Measurements from ENCODE around the gene ATP8A1.

GRCh38 chr4:42560467-42560861 lies 96.4 kb downstream of the ATP8A1 start:
- TF ChIP-seq POLR2AphosphoS5 (IDR thresholded peaks at IDR 0.05) (no peak), CTCF (IDR thresholded peaks at IDR 0.05; ENCODE audit: poor library complexity, severe bottlenecking) (no peak), RAD21 (conservative IDR thresholded peaks at IDR 0.05) (no peak), EZH2 (IDR thresholded peaks at IDR 0.05; ENCODE audit: borderline replicate concordance, insufficient read depth, low read length, poor library complexity, severe bottlenecking) (no peak)
